ENCODE data around the gene SPOCK3. TPM values are rescaled to one million over a fixed set of nuclear protein-coding genes. Genes with fewer than 3 reads are reported as not detected.

SPOCK3 gene
- total and polyA plus RNA-seq, 10 of the 15 experiments (the other 5 are each of a cell fraction or from before 2014, with no cell fraction given) = 0.06 to 0.39 (median 0.09) TPM; not detected in 5

DNA sequence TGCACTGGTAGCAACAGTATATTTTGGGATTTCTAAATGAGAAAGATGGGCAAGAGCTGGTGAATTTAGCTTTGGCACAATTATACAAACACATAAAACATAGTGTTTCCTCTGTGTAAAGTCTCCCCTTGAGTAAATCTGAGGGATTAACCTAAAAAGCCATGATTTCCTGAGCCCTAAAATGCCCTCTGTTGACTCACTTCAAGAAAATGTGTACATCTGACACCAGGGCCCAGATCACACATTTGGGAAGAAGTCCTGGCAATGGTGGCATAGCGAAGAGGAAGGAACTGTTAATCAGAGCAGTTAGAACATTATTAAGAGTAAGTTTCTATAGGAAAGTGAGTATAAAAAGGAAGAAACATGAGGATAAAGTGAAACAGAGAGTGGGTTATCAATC is 338.5 kb downstream of the SPOCK3 start:
- SMC1A ChIA-PET (ENCODE audit: uncharacterized antibody, unreplicated experiment) = no interaction called here
- no peaks in the 10 kb centered on the region for H3K27me3 ChIP-seq (replicated peaks in 1 of 2; ENCODE audit: control insufficient read depth in 2 of 2, insufficient read depth in 2 of 2, low read length in 1 of 2)
- no peak overlapping the region for H3K4me3 ChIP-seq
- no peak for ATAC-seq
- H3K36me3 ChIP-seq (ENCODE audit: control insufficient read depth in 2 of 2, insufficient read depth in 2 of 2, low read length in 1 of 2) = no peaks in the 10 kb centered on the region
- no peaks in the 10 kb centered on the region for H4K20me1 ChIP-seq (ENCODE audit: control insufficient read depth, insufficient read depth)
- H3K4me2 ChIP-seq (ENCODE audit: control insufficient read depth, insufficient read depth) = no peak overlapping the region
- RAD21 ChIA-PET (ENCODE audit: unreplicated experiment) = interaction anchor here (0.9 kb wide), 1 partner anchor 25 kb away, joined by 3 read pairs; no protein-coding TSS in a partner anchor
- 53% methylated on average over 1 of the region's 1 CpG for WGBS (ENCODE audit: insufficient coverage, insufficient replicate concordance, low lambda C conversion rate, missing lambda C conversion rate)
- peaks cover 3% of the 10 kb centered on the region; the same call in 1 of the 2 replicates for H3K4me1 ChIP-seq (ENCODE audit: control insufficient read depth, insufficient read depth, low read length)
- H3K79me2 ChIP-seq (ENCODE audit: control insufficient read depth, insufficient read depth, low read length) = no peaks in the 10 kb centered on the region
- H3K27ac ChIP-seq (ENCODE audit: control insufficient read depth, insufficient read depth) = no peak overlapping the region
- CTCF ChIA-PET = no interaction called here
- intact Hi-C loops (cut with micrococcal nuclease; ENCODE audit: unreplicated experiment) (no loop called here), in situ Hi-C loops (cut with MboI) (no loop called here)
- no peak overlapping the region for H3K9ac ChIP-seq (ENCODE audit: control insufficient read depth, insufficient read depth, low read length)
- DNase-seq (ENCODE audit: low read depth, low spot score) = no peak
- POLR2A ChIA-PET = interaction anchor here (1.2 kb wide), 1 partner anchor 15 kb away, joined by 4 read pairs; no protein-coding TSS in a partner anchor
- H2AFZ ChIP-seq (ENCODE audit: control insufficient read depth, low read depth, low read length) = peak overlapping the region; percentile 36; the same call in 1 of the 2 replicates
- no peak for FAIRE-seq
- TF ChIP-seq YBX1 (IDR thresholded peaks at IDR 0.05) (no peak), MTA3 (IDR thresholded peaks at IDR 0.05; ENCODE audit: borderline replicate concordance, low read length) (0 out of 2 replicates have a peak, but pooled peaks have one; percentile 31), SIX5 (IDR thresholded peaks at IDR 0.05; ENCODE audit: low read depth, low read length, severe bottlenecking) (no peak)
- TF ChIP-seq, protein P1, sequence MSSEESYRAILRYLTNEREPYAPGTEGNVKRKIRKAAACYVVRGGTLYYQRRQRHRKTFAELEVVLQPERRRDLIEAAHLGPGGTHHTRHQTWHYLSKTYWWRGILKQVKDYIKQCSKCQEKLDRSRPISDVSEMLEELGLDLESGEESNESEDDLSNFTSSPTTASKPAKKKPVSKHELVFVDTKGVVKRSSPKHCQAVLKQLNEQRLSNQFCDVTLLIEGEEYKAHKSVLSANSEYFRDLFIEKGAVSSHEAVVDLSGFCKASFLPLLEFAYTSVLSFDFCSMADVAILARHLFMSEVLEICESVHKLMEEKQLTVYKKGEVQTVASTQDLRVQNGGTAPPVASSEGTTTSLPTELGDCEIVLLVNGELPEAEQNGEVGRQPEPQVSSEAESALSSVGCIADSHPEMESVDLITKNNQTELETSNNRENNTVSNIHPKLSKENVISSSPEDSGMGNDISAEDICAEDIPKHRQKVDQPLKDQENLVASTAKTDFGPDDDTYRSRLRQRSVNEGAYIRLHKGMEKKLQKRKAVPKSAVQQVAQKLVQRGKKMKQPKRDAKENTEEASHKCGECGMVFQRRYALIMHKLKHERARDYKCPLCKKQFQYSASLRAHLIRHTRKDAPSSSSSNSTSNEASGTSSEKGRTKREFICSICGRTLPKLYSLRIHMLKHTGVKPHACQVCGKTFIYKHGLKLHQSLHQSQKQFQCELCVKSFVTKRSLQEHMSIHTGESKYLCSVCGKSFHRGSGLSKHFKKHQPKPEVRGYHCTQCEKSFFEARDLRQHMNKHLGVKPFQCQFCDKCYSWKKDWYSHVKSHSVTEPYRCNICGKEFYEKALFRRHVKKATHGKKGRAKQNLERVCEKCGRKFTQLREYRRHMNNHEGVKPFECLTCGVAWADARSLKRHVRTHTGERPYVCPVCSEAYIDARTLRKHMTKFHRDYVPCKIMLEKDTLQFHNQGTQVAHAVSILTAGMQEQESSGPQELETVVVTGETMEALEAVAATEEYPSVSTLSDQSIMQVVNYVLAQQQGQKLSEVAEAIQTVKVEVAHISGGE (CRISPR knock-in tag; IDR thresholded peaks at IDR 0.05) = no peak
- TF ChIP-seq, protein P2, sequence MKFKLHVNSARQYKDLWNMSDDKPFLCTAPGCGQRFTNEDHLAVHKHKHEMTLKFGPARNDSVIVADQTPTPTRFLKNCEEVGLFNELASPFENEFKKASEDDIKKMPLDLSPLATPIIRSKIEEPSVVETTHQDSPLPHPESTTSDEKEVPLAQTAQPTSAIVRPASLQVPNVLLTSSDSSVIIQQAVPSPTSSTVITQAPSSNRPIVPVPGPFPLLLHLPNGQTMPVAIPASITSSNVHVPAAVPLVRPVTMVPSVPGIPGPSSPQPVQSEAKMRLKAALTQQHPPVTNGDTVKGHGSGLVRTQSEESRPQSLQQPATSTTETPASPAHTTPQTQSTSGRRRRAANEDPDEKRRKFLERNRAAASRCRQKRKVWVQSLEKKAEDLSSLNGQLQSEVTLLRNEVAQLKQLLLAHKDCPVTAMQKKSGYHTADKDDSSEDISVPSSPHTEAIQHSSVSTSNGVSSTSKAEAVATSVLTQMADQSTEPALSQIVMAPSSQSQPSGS (IDR thresholded peaks at IDR 0.05; ENCODE audit: low read length) = 0 out of 2 replicates have a peak, but pooled peaks have one; percentile 31
- H3K9me3 ChIP-seq (replicated peaks; ENCODE audit: control insufficient read depth, insufficient read depth, low read length) = no peaks in the 10 kb centered on the region; the same call in 2 of the 3 replicates
- BruUV-seq (replicated peaks) = no TSS peak

All from GM12878 (cell line).